Fibroblast of mammary gland (primary cell): ENCODE measurements around the gene TRAIP.

Source experiments
- DNase-seq: peaks from one replicate; pipeline ENCODE4 v3.0.0-alpha.2; 2010; ENCODE audit warnings: low read depth
- H3K4me3 ChIP-seq: 2 replicates; pipeline ENCODE4 v1.5.1; 2011; ENCODE audit warnings: low read depth, mild to moderate bottlenecking, low read length, moderate library complexity; ENCODE audit not compliant: control insufficient read depth
- CTCF ChIP-seq: conservative IDR thresholded peaks from 2 replicates; pipeline ENCODE4 v1.5.1; 2011; ENCODE audit warnings: low read depth, low read length, inconsistent platforms; ENCODE audit not compliant: control insufficient read depth, insufficient read depth

The TRAIP gene

GRCh38 chr3:49882166-49882565 lies 25.8 kb upstream of the TRAIP start:
- peak; percentile 5 for DNase-seq
- H3K4me3 ChIP-seq = no peak overlapping the region
- TF ChIP-seq CTCF = no peak

GRCh38 chr3:49880581-49881315 lies 24.4 kb upstream of the TRAIP start:
- no peak for DNase-seq
- TF ChIP-seq CTCF = no peak
- no peak overlapping the region for H3K4me3 ChIP-seq

GRCh38 chr3:49879721-49880120 lies 23.4 kb upstream of the TRAIP start:
- no peak for DNase-seq
- H3K4me3 ChIP-seq = no peak overlapping the region
- TF ChIP-seq CTCF = no peak

GRCh38 chr3:49878686-49879085 lies 22.3 kb upstream of the TRAIP start:
- TF ChIP-seq CTCF = no peak
- no peak for DNase-seq
- no peak overlapping the region for H3K4me3 ChIP-seq

GRCh38 chr3:49877716-49878115 lies 21.4 kb upstream of the TRAIP start:
- TF ChIP-seq CTCF = no peak
- no peak for DNase-seq
- H3K4me3 ChIP-seq = no peak overlapping the region

- TF ChIP-seq CTCF = no peak
- no peak for DNase-seq
- no peak overlapping the region for H3K4me3 ChIP-seq
Measured at GRCh38 chr3:49876567-49876966, 20.2 kb upstream of the TRAIP start.
